GM18517 (cell line): ENCODE measurements around the gene CEP85L.
A peak's percentile ranks its signal among the peaks of the same experiment; 100 is the strongest.

Experiments used
- ATAC-seq: cut with Tn5 transposase; IDR thresholded peaks from one replicate; pipeline ENCODE4 v1.9.1; 2021; ENCODE audit warnings: mild to moderate bottlenecking, moderate library complexity; ENCODE audit not compliant: unreplicated experiment

The CEP85L gene

GRCh38 chr6:118502169-118502568 is 149.2 kb downstream of the CEP85L start:
- ATAC-seq, result no peak

DNA sequence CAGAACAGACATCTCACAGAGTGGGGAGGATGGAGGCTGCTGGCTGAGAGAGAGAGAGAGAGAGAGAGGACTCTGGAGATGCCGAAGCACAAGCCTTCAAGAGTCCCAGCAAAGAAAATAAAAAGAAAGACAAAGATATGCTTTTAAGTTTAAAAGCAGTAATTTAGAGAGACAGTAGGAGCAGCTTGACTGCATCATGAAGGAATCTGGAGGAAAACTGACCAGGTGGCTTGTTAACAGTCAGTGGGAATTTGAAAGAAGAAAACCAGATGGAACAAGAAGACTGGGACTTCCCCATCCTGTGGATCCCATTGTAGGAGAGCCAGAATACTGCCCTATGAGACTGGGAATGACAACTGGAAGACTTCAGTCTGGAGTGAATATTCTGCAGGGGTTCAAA is 149.6 kb downstream of the CEP85L start:
- ATAC-seq, result no peak

- ATAC-seq, result no peak
Observed at GRCh38 chr6:118501099-118501498, 150.3 kb downstream of the CEP85L start.

DNA sequence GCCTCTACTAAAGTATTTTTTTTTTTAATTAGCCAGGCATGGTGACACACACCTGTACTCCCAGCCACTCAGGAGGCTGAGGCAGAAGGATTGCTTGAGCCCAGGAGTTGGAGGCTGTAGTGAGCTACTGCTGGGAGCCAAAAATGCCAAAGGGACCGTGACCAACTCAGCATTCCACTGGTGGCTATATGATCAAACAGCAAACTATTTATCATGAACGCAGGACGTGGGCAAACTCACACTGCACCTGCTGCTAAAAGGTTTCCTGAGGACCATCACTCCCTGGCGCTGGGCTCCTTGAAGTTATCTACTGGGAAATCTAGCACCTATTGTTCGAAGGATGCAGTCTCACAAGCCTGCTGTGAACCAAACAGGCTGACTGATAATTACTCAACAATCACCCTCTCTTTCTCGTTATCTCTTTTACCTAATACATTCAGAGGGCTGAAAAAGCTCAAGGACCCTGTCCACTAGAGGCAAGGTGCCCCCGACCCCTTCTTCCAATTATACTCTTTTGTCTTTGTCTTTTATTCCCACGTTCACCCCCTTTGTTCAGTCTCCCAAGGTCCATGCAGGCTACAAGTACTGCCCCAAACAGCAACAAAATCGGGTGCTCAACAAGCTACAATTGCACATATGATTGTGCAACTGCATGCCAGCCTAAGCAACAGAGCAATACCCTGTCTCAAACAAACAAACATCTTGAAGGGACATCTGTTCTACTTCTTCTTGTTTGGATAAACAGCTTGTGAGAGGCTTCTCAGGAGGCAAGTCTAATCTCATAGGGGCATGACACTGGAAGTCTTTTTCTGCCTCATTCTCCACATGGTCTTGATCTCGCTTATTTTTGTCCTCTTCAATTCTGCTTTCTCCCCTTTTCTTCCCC is 151.0 kb downstream of the CEP85L start:
- no peak for ATAC-seq

DNA sequence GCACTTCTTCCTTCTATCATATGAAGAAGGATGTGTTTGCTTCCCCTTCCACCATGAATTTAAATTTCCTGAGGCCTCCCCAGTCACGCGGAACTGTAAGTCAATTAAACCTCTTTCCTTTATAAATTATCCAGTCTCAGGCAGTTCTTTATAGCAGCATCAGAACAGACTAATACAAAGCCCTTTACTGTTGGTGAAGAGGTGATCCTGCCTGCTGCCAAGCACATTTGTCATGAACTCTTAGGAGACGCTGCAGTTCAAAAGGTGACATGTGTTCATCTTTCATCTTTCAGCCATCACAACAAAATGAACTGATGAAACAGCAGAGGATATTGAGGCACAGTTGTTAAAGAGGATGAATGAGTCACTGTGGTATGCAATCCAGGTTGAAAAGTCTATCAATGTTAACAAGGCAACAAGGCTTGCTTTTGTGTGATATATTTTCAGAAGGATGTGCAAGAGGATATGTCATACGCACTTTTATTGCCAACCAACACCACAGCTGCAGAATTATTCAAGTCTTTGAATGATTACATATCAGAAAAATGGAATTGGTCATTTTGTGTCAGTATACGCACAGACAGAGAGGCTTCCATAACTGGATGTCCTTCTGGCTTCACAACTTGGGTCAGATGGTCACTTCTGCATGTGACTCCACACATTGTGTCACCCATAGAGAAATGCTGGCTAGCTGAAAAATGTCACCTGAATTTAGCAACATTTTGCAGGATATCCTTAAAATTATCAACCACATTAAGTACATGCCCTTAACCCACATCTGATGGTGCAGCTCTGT is 155.7 kb downstream of the CEP85L start:
- ATAC-seq, result no peak

DNA sequence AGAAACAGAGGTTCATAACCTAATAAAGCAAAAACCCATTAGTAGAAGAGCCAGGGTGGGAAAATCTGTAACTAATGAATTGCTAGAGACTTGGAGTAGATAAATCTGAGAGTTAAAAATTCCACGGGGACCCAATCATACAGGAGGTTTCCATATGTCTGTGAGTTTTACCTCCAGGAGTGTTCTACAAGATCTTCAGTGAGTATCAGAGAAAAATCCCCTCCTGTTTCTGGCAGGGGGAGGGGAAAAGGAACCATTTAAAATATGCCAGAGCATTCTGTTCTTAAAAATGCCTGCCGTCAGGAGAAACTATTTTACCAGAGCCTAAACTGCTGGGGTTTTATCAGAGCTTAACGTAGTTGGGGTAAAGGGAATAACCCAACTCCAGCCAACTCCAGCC is 157.3 kb downstream of the CEP85L start:
- ATAC-seq, result no peak

GRCh38 chr6:118489990-118490389 is 161.4 kb downstream of the CEP85L start:
- no peak for ATAC-seq

- no peak for ATAC-seq
Observed at GRCh38 chr6:118488631-118489030, 162.8 kb downstream of the CEP85L start.

- ATAC-seq, result peak; percentile 94
Observed at GRCh38 chr6:118485601-118486550, 165.5 kb downstream of the CEP85L start.

- ATAC-seq, result no peak
Observed at GRCh38 chr6:118476551-118476950, 174.8 kb downstream of the CEP85L start.

- ATAC-seq, result no peak
Observed at GRCh38 chr6:118473266-118473665, 178.1 kb downstream of the CEP85L start.

GRCh38 chr6:118469468-118469867 is 181.9 kb downstream of the CEP85L start:
- ATAC-seq, result no peak

GRCh38 chr6:118468682-118469465 is 182.5 kb downstream of the CEP85L start:
- ATAC-seq, result no peak

- ATAC-seq, result peak; percentile 71
Observed at GRCh38 chr6:118467181-118467580, 184.2 kb downstream of the CEP85L start.

DNA sequence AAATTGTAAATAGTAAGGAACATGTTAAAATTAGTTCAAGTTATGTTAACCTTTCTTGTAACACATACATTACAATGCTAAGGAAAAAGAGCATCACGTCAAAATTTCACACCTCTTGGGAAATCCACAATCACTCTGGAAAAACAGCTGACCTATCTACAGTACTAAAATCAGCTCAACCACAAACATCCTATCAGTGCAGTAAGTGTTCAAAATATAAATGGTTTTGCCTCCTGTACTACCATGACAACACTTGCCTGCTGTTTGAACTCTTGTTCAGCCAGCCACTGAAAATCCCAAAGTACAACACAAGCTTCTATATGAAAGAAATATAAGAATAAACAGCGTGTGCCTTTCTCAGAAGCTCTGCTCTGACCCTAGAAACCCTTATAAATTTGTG is 186.8 kb downstream of the CEP85L start:
- ATAC-seq, result no peak

GRCh38 chr6:118460958-118461470 is 190.4 kb downstream of the CEP85L start:
- no peak for ATAC-seq

DNA sequence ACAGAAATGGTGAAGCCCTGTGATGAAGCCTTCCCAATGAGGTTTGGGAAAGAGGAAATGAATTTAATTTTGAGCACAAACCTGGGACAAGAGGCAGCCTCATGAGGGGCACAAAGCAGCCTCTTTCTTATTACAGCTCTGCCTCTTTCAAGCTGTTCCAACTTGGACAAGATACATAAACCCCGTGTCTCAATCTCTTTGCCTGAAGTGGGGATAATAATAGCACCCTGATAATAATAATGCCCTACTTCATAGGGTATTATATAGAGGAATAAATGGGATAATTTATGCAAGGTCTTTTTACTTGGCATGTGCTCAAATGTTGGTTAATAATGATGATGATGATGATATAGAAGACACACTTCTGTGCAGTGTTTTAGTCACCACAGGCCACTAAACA is 194.4 kb downstream of the CEP85L start:
- ATAC-seq, result no peak

DNA sequence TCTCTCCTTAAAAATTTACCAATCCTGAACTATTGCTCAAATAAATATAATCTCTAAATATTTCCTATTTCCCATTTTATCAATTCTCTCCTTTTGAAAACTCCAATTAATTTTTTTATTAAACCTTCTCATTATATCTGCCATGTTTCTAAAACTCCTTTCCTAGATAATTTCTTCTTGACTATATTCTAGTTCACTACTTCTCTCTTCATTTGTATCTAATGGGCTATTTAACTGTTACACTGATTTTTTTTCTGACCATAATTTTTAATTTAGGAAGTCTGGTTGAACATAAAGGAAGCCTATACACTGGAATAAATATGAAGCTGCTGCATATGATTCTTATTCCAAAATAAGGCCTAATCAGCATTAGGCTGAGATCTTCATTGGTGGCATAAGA is 199.6 kb downstream of the CEP85L start:
- ATAC-seq, result no peak

GRCh38 chr6:118444796-118445195 is 206.6 kb downstream of the CEP85L start:
- ATAC-seq, result no peak

DNA sequence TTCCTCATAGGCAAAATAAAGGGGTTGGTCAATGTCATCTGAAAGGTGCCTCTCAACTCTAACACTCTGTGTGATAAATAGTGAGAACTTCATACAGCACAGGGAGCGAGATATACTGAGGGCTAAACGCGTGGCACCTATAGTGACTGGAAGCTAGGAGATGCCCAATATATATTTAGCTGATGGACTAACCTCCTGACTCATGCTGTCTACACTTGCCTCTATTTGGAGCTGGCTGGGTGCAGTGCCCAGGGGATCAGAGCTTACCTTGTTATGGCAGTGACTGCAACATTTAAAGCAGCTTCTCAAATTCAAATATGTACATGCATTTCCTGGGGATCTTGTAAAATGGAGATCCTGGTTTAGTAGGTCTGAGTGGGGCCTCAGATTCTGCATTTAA is 214.9 kb downstream of the CEP85L start:
- ATAC-seq, result no peak
